ENCODE results near the gene POMC. TPM values are rescaled to one million over a fixed set of nuclear protein-coding genes. Genes with fewer than 3 reads are reported as not detected.

POMC gene
- total and polyA plus RNA-seq, 2 of the 8 experiments (the other 6 are each of a cell fraction or from before 2014, with no cell fraction given): 1.7 to 4.7 TPM

DNA sequence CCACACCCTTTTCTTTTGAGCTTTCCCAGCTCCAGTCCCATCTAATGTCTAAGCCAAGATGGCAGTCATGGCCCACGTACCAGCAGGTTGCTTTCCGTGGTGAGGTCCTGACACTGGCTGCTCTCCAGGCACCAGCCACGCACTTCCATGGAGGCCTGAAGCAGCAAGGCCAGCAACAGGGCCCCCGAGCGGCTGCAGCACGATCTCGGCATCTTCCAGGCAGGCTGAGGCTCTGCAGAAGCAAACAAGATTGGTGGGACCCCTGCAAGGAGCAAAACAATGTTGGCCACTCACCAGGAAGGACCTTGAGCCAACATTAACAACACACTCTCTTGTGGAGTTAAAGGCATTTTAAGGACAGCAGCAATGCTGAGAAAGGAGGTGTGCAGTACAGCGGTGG lies 3.8 kb downstream of the POMC start:
- no peak overlapping the region for H2BK5ac ChIP-seq (ENCODE audit: low read depth, low read length)
- peaks cover 0 to under 1% of the 10 kb centered on the region in 2 experiments for H4K20me1 ChIP-seq (replicated peaks in 1 of 2; ENCODE audit: control insufficient read depth in 1 of 2, insufficient read depth in 2 of 2, low read length in 2 of 2)
- no peak overlapping the region for H3K18ac ChIP-seq (ENCODE audit: extremely low read depth, low read length)
- ChIA-PET CTCF (ENCODE audit: partially characterized antibody) (interaction anchor here (1.0 to 11.9 kb wide), 9 partner anchors 10 to 401 kb away, joined by 3 to 106 read pairs (median 6); no protein-coding TSS in a partner anchor), POLR2A (ENCODE audit: partially characterized antibody) (interaction anchor here (1.2 kb wide), 1 partner anchor 13 kb away, joined by 3 read pairs; no protein-coding TSS in a partner anchor)
- H3K9ac ChIP-seq (replicated peaks in 1 of 4; ENCODE audit: extremely low read depth in 1 of 4, low read depth in 3 of 4, low read length in 3 of 4): no peak overlapping the region
- no peak overlapping the region for H3K23ac ChIP-seq (ENCODE audit: insufficient read length)
- no peak overlapping the region for H3K14ac ChIP-seq (ENCODE audit: insufficient read length)
- H3K36me3 ChIP-seq (ENCODE audit: control insufficient read depth in 2 of 4, insufficient read depth in 4 of 4, low read length in 3 of 4): no peaks in the 10 kb centered on the region
- H3K27me3 ChIP-seq (replicated peaks in 1 of 4; ENCODE audit: control insufficient read depth in 3 of 4, extremely low read depth in 1 of 4, insufficient read depth in 3 of 4, low read length in 3 of 4): peaks cover 14 to 36% (median 32%) of the 10 kb centered on the region in 4 experiments
- 87% methylated on average over 8 of the region's 8 CpGs; no CpG with 5 or more reads in 1 of the 2 experiments for WGBS, 2 experiments (ENCODE audit: extremely low coverage in 1 of 2, insufficient coverage in 1 of 2, insufficient read length in 1 of 2, insufficient replicate concordance in 2 of 2, low coverage in 1 of 2, low lambda C conversion rate in 2 of 2, missing lambda C conversion rate in 1 of 2)
- no peak overlapping the region for H4K5ac ChIP-seq (ENCODE audit: insufficient read length, low read depth, low read length)
- no peak for DNase-seq (ENCODE audit: low read depth in 1 of 2, low spot score in 2 of 2)
- H2BK12ac ChIP-seq (ENCODE audit: low read depth, low read length): no peak overlapping the region
- no peak overlapping the region for H3K27ac ChIP-seq (ENCODE audit: low read depth, low read length)
- no peak overlapping the region for H2BK120ac ChIP-seq (replicated peaks; ENCODE audit: low read depth, low read length)
- H3K79me1 ChIP-seq (ENCODE audit: low read depth, low read length): no peaks in the 10 kb centered on the region
- no peak overlapping the region for H2AK5ac ChIP-seq (ENCODE audit: low read depth, low read length)
- no peak for FAIRE-seq
- no peaks in the 10 kb centered on the region for H3K9me3 ChIP-seq (ENCODE audit: insufficient read depth in 2 of 2, low read depth in 1 of 2, low read length in 1 of 2)
- no peak overlapping the region for H3K56ac ChIP-seq (replicated peaks; ENCODE audit: insufficient read length, low read depth, low read length)
- H4K91ac ChIP-seq (replicated peaks; ENCODE audit: insufficient read length, low read length): no peak overlapping the region
- H3K4me2 ChIP-seq (ENCODE audit: insufficient read depth in 1 of 2, low read depth in 2 of 2, low read length in 2 of 2): no peak overlapping the region
- TF ChIP-seq EP300 (IDR thresholded peaks at IDR 0.05; ENCODE audit: borderline replicate concordance in 1 of 2, low read depth in 2 of 2, low read length in 2 of 2): no peak
- TF ChIP-seq, protein P1, sequence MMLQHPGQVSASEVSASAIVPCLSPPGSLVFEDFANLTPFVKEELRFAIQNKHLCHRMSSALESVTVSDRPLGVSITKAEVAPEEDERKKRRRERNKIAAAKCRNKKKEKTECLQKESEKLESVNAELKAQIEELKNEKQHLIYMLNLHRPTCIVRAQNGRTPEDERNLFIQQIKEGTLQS (IDR thresholded peaks at IDR 0.05; ENCODE audit: insufficient read depth, low read depth, low read length): no peak
- no peak for TF ChIP-seq KDM1A (IDR thresholded peaks at IDR 0.05; ENCODE audit: borderline replicate concordance, low read length)
- TF ChIP-seq, protein P2, sequence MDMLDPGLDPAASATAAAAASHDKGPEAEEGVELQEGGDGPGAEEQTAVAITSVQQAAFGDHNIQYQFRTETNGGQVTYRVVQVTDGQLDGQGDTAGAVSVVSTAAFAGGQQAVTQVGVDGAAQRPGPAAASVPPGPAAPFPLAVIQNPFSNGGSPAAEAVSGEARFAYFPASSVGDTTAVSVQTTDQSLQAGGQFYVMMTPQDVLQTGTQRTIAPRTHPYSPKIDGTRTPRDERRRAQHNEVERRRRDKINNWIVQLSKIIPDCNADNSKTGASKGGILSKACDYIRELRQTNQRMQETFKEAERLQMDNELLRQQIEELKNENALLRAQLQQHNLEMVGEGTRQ (IDR thresholded peaks at IDR 0.05; ENCODE audit: low read length): no peak
- no peak for TF ChIP-seq YY1 (IDR thresholded peaks at IDR 0.05; ENCODE audit: low read depth, low read length)
- no peak for TF ChIP-seq FOSL1 (IDR thresholded peaks at IDR 0.05; ENCODE audit: insufficient read depth, low read depth, low read length)
- no peak for TF ChIP-seq CREB1 (IDR thresholded peaks at IDR 0.05)
- TF ChIP-seq KDM5A (IDR thresholded peaks at IDR 0.05; ENCODE audit: low read length): no peak
- no peak for TF ChIP-seq JUN (IDR thresholded peaks at IDR 0.05; ENCODE audit: low read depth, low read length)
- no peak overlapping the region for H3K4ac ChIP-seq (replicated peaks; ENCODE audit: insufficient read length, low read depth, low read length)
- no peak overlapping the region for H4K8ac ChIP-seq (ENCODE audit: extremely low read depth, insufficient read depth, low read length)
- H2BK20ac ChIP-seq (ENCODE audit: low read length): no peak overlapping the region
- H3K4me1 ChIP-seq (replicated peaks in 1 of 4; ENCODE audit: control insufficient read depth in 3 of 4, insufficient read depth in 4 of 4, low read length in 3 of 4): peaks cover 0 to 13% (median 4%) of the 10 kb centered on the region in 4 experiments; a peak in 6 of 7 replicates
- H3K4me3 ChIP-seq (ENCODE audit: extremely low read depth in 1 of 4, insufficient read depth in 2 of 4, low read depth in 3 of 4, low read length in 4 of 4): no peak overlapping the region
- H2BK15ac ChIP-seq (ENCODE audit: low read length): no peak overlapping the region
- H3K23me2 ChIP-seq (ENCODE audit: low read depth, low read length): peaks cover 3% of the 10 kb centered on the region; the same call in 1 of the 2 replicates
- no peaks in the 10 kb centered on the region for H3K79me2 ChIP-seq (ENCODE audit: control insufficient read depth in 1 of 2, insufficient read depth in 2 of 2, low read length in 2 of 2)
- H2AFZ ChIP-seq (ENCODE audit: low read length): no peak overlapping the region
